GM04503 (cell line): ENCODE data around the gene MAP2K1.
A peak's percentile ranks its signal among the peaks of the same experiment; 100 is the strongest.
"Not testable (repeated sequence)": the region's sequence is repeated elsewhere in the genome, so short reads cannot be mapped to it uniquely, and the experiment has no call there.

Experiments used
- DNase-seq: peaks from one replicate; pipeline ENCODE4 v3.0.0-alpha.2; 2012; ENCODE audit warnings: low read depth

MAP2K1 gene

GRCh38 chr15:66425837-66426236, 39.1 kb downstream of the MAP2K1 start:
- no peak for DNase-seq

- no peak for DNase-seq
Measured at GRCh38 chr15:66429117-66429516, 42.4 kb downstream of the MAP2K1 start.

GRCh38 chr15:66429546-66429945, 42.8 kb downstream of the MAP2K1 start:
- DNase-seq: no peak

- DNase-seq: no peak
Measured at GRCh38 chr15:66430627-66431255, 44.0 kb downstream of the MAP2K1 start.

- DNase-seq: no peak
Measured at GRCh38 chr15:66433726-66434125, 47.0 kb downstream of the MAP2K1 start.

- no peak for DNase-seq
Measured at GRCh38 chr15:66440501-66440900, 53.8 kb downstream of the MAP2K1 start.

GRCh38 chr15:66452420-66452819, 65.7 kb downstream of the MAP2K1 start:
- DNase-seq: no peak

- DNase-seq: no peak
Measured at GRCh38 chr15:66452971-66453580, 66.4 kb downstream of the MAP2K1 start.

- no peak for DNase-seq
Measured at GRCh38 chr15:66454143-66454542, 67.4 kb downstream of the MAP2K1 start.

GRCh38 chr15:66456211-66456610, 69.5 kb downstream of the MAP2K1 start:
- DNase-seq: no peak

- peak; percentile 19 for DNase-seq
Measured at GRCh38 chr15:66459818-66460615, 73.3 kb downstream of the MAP2K1 start.

GRCh38 chr15:66461294-66461693, 74.6 kb downstream of the MAP2K1 start:
- not testable (repeated sequence) for DNase-seq

GRCh38 chr15:66461917-66462316, 75.2 kb downstream of the MAP2K1 start:
- DNase-seq: no peak

GRCh38 chr15:66462627-66463026, 75.9 kb downstream of the MAP2K1 start:
- no peak for DNase-seq

GRCh38 chr15:66465294-66465693, 78.6 kb downstream of the MAP2K1 start:
- not testable (repeated sequence) for DNase-seq

- DNase-seq: not testable (repeated sequence)
Measured at GRCh38 chr15:66467162-66468040, 80.7 kb downstream of the MAP2K1 start.

- DNase-seq: not testable (repeated sequence)
Measured at GRCh38 chr15:66470825-66471224, 84.1 kb downstream of the MAP2K1 start.

- DNase-seq: peak; percentile 30
Measured at GRCh38 chr15:66472176-66472999, 85.7 kb downstream of the MAP2K1 start.

GRCh38 chr15:66474135-66474534, 87.4 kb downstream of the MAP2K1 start:
- DNase-seq: no peak

GRCh38 chr15:66474963-66475362, 88.3 kb downstream of the MAP2K1 start:
- DNase-seq: no peak

GRCh38 chr15:66476535-66476934, 89.8 kb downstream of the MAP2K1 start:
- DNase-seq: no peak
